GM19240 (cell line): Measurements from ENCODE around the gene TMTC2.
"Not testable (repeated sequence)": the region's sequence is repeated elsewhere in the genome, so short reads cannot be mapped to it uniquely, and the experiment has no call there.

Source experiments
- DNase-seq: peaks from one replicate; pipeline ENCODE4 v3.0.0; 2011; ENCODE audit warnings: low spot score; ENCODE audit not compliant: insufficient read length

Gene TMTC2

DNA sequence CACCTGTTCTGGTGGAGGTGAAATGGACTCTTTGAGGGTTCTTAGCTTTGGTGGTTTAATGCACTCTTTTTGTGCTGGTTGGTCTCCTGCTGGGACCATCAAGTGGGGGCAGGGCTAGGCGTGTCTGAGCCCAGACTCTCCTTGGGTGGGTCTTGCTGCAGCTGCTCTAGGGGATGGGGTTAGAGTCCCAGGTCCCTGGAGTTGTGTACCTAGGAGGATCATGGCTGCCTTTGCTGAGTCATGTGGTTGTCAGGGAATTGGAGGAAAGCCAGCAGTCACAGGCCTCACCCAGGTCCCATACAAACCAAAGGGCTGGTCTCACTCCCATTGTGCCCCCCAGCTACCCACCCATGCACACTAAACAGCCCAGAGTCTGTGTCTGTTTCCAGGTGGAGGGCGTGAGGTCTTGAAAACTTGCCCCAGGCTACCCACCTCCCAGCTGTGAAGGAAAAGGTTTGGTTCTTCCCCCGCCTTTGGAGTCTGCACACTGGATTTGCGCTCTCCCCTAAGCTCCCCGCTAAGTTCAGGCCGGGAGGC lies 387.7 kb downstream of the TMTC2 start:
- no peak for DNase-seq

DNA sequence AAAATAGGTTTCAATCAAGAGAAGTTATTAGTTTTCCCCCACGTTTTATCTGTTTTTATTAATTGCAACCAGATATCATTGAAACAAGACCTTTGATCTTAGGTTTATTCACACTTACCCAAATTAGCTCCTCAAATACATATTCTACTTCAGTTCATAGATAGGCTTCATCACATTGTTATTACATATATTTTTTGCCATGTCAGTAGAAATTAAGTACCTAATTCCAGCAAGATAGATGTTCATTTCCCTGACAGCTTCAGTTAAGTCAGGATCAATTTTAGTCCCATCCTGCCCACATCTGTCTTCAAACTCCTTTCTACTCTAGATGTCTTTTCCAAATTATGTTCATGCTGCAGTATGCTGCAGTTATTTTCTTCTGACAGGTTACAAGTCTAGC lies 388.8 kb downstream of the TMTC2 start:
- DNase-seq = no peak

DNA sequence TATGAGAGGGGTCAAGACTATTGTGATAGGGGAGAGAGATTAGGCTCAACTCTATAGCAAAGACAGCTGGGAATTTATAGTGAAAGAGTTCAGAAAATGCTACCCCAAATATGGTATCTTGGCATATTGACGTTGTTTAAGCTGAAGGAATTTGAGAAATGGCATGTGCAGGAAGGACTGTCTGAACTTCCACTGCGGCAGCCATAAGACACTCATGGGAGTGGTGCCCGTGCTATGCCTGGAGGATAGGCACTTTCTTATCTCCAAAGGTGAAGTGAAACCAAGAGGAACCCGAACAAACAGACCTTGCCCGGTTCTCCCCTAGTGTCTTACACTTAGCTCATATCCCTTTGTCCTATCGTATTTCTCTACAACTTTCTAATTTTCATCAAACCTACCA lies 390.3 kb downstream of the TMTC2 start:
- DNase-seq = no peak

DNA sequence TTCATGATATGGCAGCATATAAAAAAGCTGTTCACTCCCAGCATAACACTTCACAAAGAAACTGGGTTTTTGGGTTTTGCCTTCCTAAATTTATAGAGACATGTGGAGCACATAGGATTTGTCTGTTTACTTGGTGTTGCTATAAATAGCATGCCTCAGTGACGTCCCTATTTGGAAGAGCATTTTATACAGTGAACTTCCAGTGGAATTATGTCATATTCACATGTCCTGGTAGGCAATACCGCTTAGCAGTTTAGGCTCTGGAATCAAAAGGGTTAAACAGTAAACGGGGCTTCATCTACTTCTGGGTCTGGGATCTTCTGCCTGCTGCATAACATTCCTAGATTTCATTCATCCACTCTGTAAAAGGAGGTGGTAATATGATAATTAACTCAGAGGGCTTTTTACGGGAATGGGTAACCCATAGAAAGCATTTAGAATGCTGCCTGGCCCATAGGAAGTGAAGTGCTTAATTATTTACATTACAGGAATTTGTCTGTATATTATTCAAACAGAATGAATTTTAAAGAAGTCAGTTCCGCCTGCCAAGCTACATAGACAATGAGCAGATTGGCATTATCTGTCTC lies 396.1 kb downstream of the TMTC2 start:
- no peak for DNase-seq

DNA sequence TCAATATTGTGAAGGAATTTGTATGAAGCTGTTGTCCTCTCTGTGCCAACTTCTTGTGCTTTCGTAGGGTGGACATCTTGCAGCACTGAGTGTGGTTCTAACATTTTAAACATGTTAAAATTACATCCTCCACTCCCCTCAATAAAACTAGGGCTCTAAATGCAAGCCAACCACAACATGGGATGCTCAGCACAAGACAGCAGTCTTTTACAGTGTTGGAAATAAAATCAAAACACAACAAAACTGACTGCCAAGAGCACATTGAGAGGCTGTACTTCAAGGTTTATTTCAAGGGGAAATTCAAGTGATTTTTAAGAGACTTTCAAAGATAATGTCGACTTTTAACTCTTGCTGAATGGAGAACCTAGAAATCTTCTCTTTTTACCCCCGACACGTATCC lies 396.9 kb downstream of the TMTC2 start:
- no peak for DNase-seq

DNA sequence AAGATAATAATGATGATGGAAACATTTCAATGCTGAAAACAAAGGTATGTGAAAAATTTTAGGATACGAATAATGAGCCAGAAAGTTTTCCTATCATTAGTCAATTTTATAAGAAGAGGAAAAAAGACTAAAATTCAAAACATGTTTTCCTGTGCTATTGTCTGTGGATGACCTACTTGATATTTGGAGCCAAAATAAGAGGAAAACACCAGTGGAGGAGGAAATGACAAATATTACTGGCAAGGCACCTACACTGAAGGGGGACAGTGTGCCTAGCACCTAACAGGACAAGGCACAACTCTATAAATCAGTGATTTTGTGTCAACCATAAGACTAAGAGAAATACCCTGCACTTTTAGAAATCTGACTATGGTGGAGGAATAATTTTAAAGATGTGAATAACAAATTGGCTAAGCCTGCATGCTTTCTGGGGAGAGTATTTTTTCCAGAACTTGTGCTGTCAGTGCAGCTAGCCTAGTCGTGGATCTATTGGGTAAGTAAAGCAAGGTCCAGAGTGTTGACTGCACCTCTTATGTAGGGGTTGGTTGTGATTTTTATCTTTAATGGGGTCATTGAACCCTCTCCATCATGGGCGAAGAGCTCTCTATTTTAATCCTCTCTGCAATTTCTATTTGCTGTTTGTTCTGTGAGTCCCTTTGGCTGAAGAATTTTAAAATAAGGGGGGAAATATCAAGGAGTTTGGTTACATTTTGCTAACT lies 398.0 kb downstream of the TMTC2 start:
- DNase-seq = no peak

DNA sequence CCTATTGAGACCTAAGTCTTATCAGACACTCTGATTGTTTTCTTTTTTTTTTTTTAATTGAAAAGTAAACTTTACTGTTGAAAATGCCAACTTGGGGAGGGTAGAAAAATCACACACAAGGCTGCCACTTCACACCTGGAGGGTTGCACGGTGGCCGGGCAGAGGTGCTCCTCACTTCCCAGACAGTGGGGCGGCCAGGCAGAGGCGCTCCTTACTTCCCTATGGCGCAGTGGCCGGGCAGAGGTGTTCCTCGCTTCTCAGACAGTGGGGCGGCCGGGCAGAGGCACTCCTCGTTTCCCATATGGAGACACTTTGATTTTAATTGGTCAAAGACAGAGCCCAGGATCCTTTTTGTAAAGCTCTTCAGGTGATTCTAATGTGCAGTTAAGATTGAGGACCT lies 399.3 kb downstream of the TMTC2 start:
- DNase-seq = no peak

DNA sequence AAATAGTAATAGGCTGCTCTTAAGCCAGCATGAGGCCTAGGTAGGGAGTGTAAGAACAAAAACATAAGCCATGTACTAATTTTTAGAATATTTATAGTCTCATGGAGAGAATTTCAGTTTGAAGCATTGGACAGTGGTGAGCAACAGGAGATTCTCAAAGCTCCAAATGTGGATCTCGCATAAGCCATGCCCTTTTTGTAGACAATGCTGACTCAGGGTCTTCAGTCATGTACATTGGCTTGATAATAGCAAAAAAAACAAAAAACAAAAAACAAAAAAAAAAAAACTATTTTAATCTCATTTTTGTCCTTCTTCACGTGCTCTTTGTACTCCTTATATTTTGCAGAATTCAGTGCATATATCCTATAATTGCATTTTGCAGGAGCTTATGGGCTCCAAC lies 402.9 kb downstream of the TMTC2 start:
- no peak for DNase-seq

DNA sequence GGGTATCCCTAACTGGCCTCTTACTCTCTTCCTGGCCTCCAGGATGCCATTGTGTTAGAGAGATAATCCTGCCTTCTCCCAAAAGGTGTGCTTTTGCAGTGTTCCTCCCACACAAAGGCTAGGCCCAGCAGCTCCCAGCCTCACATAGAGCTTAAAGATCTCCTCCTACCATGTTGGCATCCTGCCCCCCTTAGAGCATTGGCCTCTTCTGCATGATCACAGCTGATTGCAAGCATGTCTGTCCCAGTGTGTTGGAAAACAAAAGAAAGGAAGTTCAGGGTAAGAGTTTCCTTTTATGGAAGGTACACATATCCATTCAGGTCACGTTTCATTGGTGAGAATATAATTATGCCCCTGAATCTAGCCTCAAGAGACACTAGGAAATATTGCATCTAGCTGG lies 405.4 kb downstream of the TMTC2 start:
- DNase-seq = no peak

DNA sequence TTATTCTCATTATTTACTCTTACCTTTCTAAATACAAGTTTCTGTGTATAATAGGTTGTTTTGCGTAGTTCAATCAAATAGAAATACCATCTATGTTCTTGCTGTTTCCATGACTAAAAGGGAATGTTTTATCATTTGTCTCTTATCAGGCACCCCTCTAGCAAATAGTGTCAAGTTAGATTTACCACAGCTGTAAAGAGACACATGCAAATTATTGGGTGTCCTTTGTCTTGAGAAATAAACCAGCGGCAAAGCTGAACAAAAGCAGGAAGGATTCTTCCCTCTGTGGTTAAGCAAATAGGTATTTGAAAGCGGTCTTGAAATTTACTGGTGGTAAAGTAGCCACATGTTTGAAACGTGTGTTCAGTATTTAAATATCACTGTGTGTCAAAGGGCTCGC lies 405.9 kb downstream of the TMTC2 start:
- DNase-seq = no peak

DNA sequence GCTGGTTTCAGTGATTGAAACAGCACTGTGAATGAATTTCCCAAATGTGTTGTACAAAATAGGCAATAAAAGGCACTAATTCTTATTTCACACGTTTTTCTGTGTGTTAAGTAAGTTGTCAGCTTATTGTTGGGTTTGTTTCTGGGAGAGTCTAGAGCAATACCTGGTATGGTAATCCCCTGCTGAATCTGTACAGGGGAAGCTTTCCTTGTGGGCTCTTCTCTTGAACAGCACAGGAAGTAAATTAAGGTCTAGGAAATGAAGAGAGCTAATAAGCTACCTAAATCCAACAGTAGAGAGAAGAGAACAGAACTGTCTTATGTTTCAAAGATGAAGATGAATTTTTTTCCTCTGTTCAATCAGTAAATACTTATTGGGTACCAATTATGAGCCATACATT lies 406.7 kb downstream of the TMTC2 start:
- DNase-seq = no peak

DNA sequence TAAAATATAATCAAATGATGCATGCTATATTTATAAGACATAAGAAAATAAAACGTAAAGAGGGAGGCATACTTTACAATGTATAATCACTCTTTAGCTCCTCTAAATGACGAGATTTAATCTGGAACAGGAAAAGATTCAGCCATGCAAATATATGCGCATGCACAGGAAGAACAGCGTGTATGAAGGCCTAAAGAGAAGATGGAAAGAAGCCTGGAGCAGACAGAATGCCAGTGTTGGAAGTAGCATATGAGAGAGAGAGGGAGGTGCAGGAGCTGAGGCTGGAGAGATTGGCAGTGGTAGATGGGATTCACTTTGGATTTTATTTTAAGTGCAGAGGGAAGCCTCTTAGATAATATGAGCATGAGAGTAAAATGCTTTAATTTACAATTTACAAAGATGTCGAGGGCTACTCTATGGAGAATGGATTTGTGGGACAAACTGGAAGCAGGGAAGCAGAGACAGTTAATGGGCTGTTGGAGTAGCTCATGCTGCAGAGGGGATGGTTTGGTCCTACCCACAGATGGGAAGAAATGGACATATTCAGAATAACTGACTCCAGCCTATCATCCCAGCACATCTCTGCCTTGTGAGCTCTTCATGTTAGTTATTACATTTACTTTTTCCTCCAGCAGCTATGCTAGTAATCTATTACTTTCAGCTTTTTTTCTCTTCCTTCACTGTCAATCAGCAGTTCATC lies 411.1 kb downstream of the TMTC2 start:
- DNase-seq = no peak

DNA sequence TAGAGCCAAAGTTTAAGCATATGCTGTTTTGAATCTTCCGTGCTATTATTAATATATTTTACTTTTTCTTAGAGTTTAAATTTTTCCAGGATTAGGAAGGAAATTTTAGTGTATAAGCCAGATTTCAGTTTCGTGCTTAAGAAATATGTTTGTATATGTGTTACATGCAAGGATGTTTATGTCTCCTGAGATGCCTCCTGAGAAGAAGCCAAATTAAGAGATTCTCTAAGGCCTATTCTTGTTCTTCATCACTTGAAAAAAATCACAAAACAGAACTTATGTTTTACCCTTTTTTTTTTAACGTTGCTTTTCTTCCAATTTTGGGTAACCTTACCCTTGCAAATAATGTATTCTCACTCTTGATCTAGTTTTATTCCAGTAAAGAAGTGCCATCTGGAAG lies 412.7 kb downstream of the TMTC2 start:
- DNase-seq = no peak

DNA sequence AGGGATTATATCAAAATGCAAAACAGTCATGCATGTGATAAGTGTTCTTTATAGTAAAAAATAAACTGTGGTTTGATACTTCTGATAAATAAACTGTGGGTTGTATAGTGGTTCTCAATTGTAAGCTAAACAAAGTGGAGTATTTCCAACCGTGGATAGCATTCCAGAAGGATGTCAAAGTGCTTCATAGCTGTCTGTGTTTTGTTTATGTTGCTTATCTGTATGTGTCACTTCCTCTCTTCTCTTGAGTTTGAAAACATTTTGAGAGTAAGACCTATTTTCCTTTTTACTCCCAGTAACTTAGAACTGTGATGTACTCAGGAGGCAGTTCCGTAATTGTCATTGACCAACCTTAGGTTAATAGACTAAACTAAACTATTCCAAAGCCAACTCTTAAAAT lies 415.8 kb downstream of the TMTC2 start:
- no peak for DNase-seq

DNA sequence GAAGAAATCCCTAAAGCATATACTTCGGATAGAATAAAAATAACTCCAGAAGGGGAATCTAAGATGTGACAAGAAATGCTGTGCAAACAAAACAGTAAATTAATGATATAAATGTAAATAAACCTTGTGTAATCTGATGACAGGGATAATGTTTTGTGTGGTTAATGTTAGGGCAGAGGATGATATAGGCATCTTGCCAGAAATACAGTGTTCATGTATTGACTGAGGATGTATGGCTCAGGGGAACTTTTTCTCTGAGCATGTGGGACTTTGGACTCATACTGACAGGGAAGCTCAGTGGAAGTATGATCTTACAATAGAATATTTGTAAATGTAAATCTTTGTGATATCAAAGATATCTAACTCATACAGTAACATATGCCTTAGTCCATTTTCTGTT lies 420.2 kb downstream of the TMTC2 start:
- no peak for DNase-seq

DNA sequence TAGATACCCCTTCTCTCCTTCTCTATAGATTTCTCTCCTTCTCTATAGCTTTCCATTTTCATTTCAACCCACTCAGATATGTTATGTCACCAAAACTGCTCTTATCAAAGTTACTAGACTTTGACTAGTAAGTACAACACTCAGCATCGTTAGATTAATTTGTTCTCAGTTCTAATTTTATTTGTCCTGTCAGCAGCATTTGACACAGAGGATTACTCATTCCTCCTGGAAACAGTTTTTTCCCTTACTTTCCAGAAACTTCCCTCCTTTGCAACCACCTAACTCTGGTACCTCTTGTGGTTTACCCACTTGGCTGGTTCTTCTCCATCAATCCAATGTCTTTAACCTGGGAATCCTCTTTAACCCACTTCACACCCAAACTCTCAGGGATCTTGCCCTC lies 423.7 kb downstream of the TMTC2 start:
- DNase-seq = no peak

DNA sequence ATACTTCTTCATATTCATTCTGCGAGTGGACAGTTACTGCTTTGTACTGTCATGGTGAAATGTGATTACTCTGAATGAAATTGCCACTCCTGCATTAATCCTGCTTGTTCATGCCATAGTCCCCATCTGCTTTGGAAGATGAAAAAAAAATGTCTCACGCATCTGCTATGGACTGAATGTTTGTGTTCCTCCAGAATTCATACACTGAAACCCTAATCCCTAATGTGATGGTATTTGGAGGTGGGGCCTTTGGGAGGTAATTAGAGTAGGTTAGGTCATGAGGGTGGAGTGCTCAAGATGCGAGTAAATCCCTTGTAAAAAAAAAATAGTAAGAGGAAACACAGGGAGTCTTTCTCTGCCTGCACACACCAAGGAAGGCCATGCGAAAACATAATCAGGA lies 427.2 kb downstream of the TMTC2 start:
- DNase-seq = no peak

DNA sequence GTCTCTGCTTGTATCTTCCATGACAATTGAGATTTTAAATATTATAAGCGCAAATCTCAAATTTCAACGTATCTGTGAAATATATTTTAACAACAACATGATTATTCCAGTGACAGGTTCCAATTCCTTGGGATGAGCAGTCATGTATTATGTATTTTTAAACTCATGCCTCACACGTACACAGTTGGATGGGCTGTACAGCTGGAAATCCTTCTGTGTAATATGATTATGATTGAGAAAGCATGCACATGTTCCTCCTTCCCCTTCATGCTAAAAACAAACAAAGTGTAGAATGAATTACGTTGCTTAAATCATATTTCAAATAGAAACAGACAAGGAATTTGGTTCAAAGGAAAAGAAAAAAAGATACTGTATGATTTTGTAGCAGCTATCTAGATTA lies 428.3 kb downstream of the TMTC2 start:
- no peak for DNase-seq

DNA sequence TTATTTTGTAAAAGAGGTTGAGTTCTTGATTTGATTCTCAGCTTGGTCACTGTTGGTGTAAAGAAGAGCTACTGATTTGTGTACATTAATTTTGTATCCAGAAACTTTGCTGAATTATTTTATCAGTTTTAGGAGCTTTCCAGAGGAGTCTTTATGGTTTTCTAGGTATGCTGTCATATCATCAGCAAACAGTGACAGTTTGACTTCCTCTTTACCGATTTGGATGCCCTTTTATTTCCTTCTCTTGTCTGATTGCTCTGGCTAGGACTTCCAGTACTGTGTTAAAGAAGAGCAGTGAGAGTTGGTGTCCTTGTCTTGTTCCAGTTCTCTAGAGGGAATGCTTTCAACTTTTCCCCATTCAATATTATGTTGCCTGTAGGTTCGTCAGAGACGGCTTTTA lies 431.2 kb downstream of the TMTC2 start:
- DNase-seq = not testable (repeated sequence)

DNA sequence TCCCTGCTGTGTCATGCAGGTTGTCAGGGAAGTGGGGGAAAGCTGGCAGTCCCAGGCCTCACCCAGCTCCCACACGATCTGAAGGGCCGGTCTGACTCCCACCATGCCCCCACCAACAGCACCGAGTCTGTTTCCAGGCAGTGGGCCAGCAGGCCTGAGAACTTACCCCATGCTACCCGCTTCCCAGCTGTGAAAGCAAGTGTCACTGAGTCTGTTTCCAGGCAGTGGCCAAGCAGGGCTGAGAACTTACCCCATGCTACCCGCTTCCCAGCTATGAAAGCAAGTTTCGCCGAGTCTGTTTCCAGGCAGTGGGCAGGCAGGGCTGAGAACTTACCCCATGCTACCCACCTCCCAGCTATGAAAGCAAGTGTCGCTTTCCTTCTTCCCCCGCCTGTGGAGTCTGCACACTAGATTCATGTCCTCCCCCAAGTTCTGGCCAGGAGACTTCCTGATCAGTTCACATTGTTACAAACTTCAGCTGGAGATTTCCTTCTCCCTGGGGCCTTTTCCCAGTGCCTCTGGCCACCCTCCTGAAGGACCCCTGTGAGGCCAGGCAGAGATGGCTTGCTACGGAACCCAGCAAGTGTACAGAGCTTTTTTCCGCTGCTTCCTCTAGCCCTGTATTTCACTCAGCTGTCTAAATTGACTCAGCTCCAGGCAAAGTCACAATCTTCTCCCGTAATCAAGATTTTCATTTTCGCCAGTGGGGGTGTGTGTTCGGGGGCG lies 435.4 kb downstream of the TMTC2 start:
- DNase-seq = no peak

DNA sequence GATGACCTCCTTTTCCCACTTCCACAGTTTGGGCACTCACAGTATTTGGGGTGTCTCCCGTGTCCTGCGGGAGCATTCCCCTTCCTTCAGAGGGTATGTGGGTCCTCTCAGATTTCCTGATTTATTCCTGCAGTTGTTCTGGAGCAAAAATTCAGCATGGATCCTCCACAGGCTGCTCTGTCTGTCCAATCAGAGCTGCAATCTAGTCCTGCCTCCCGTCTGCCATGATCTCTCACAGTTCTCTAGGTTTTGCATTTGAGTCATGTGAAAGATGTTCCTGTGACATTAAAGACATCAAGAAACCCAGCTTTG lies 435.9 kb downstream of the TMTC2 start:
- no peak for DNase-seq

DNA sequence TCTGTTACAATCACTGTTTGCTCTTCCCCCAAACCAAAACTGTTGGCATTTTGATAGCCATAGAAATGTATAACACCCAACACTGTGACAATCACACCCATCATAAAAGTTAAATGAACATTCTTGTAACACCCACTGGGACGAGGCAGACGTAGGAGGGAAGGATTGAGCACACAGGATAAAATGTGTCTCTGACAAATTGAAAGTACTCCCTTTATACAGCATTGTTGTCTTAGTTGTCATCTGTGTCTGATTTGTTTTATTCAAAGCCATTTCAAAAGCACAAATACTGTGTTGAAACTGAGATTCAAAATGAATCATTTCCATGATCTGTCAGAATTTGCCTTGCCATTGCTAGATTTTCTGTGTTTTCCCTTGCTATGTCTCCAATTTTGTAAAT lies 436.3 kb downstream of the TMTC2 start:
- no peak for DNase-seq
